MM.1S (cell line): Measurements from ENCODE around the gene TUBAL3.
"Not testable (repeated sequence)": the region's sequence is repeated elsewhere in the genome, so short reads cannot be mapped to it uniquely, and the experiment has no call there.

Source experiments
- EZH2 ChIP-seq: fragments of 300-600 bp; sonication (generic); optimal IDR thresholded peaks from 2 replicates; pipeline ENCODE3; 2017; ENCODE audit warnings: low read depth, mild to moderate bottlenecking, antibody characterized with exemption, low read length, mixed read lengths
- TF ChIP-seq, protein P1 (sequence below): fragments of 300-600 bp; sonication (generic); IDR thresholded peaks from 2 replicates; pipeline ENCODE4 v1.5.1; 2016; ENCODE audit warnings: antibody characterized with exemption, low read length, mixed read lengths

DNA sequence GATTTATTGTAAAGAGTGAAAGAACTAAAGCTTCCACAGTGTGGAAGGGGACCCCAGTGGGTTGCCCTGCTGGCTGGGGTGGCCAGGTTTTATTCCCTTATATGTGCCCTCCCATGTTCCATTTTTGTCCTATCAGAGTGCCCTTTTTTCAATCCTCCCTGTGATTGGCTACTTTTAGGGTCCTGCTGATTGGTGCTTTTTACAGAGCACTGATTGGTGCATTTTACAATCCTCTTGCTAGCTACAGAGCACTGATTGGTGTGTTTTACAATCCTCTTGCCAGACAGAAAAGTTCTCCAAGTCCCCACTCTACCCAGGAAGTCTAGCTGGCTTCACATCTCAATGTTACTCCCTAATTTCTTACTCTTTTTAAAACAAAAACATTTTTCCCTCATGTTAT is 6.2 kb upstream of the TUBAL3 start:
- TF ChIP-seq, protein P1, sequence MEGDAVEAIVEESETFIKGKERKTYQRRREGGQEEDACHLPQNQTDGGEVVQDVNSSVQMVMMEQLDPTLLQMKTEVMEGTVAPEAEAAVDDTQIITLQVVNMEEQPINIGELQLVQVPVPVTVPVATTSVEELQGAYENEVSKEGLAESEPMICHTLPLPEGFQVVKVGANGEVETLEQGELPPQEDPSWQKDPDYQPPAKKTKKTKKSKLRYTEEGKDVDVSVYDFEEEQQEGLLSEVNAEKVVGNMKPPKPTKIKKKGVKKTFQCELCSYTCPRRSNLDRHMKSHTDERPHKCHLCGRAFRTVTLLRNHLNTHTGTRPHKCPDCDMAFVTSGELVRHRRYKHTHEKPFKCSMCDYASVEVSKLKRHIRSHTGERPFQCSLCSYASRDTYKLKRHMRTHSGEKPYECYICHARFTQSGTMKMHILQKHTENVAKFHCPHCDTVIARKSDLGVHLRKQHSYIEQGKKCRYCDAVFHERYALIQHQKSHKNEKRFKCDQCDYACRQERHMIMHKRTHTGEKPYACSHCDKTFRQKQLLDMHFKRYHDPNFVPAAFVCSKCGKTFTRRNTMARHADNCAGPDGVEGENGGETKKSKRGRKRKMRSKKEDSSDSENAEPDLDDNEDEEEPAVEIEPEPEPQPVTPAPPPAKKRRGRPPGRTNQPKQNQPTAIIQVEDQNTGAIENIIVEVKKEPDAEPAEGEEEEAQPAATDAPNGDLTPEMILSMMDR: not testable (repeated sequence)
- not testable (repeated sequence) for TF ChIP-seq EZH2
